GM19463 (cell line): Measurements from ENCODE around the gene TMEM179B.
"Not testable (repeated sequence)": the region's sequence is repeated elsewhere in the genome, so short reads cannot be mapped to it uniquely, and the experiment has no call there.

Experiments used
- ATAC-seq: cut with Tn5 transposase; IDR thresholded peaks from one replicate; pipeline ENCODE4 v1.9.1; 2021; ENCODE audit warnings: mild to moderate bottlenecking, moderate library complexity; ENCODE audit not compliant: unreplicated experiment

TMEM179B gene

DNA sequence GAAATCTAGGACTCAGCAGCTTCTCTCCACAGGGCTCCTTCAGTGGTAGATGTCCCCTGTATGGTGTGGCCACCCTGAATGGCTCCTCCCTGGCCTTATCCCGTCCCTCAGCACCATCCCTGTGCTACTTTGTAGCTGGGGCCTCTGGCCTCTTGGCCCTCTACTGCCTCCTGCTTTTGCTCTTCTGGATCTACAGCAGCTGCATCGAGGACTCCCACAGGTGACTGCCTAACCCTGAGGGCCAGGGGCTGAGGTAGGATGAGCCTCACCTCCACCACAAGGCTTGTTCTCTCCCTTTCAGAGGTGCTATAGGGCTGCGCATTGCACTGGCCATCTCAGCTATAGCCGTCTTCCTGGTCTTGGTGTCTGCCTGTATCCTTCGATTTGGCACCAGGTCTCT lies 1.8 kb downstream of the TMEM179B start:
- ATAC-seq: no peak

DNA sequence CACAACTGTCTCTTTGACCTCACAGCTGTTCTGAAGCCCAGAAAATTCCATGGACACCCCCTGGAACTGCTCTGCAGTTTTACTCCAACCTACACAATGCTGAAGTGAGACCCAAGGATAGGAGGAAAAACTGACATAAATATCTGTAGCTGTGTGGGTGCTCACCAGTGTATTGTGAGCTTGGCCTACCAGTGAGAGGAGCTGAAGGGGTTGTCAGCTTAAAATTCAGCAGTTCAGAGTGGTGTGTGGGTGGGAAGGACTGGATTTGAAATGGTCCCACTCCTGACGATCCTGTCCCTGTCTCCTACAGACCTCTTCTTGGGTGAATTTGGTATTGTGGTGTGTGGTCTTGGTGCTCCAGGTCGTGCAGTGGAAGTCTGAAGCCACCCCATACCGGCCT lies 2.4 kb downstream of the TMEM179B start:
- ATAC-seq: no peak

DNA sequence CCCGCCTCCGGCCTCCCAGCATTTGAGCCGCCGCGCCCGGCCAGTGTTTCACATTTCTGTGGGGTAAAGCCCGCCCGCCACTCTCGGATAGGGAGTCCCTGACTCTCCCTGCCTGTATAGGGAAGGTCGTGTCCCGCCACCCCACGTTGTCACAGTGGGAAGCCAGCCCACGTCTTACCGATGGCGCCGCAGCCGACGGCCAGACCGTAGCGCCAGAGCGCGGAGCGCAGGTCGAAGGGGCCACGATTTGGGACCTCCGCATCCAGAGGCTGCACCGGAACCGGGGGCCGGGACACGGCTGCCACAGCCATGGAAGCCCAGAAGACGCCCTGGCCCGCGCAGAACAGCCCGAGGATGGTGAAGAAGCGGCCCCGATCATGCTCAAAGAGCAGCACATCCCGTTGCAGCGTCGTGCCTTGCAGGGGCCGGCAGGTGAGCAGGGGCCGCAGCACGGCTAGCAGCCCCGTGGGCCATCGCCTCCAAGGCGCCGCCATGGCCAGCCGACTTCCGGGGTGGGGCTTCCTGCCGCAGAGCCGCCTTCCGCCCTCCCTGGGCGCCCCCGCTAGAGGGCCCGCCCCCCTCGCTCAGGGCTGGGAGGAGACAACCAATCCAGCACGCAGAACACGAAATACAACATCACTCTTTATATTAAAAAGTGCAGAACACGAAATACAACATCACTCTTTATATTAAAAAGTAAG lies 4.4 kb downstream of the TMEM179B start, which contains the start of gene TMEM223:
Gene TMEM223, minus strand, starts transcription at position 506 of the 701 bp plus-strand sequence. Its CDS starts 12 bp downstream, at position 494.
- peak; percentile 72 for ATAC-seq

DNA sequence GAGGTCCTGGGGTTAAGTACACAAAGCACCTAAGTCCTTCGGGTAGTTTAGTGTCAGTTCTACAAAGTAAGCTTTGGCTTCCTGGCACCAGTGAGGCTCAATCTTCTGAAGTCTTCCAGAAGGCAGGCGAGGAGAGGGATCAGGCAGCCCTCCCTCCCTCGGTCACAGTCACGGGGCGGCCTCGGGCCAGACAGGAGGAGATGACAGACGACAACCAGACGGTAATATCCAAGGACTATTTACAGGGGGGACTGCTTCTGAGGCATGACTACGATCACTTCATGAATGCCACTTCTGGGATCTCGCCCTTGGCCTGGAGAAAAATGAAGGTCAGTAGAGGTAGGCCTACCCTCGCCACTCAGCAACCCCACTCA lies 5.0 kb downstream of the TMEM179B start:
- ATAC-seq: no peak

DNA sequence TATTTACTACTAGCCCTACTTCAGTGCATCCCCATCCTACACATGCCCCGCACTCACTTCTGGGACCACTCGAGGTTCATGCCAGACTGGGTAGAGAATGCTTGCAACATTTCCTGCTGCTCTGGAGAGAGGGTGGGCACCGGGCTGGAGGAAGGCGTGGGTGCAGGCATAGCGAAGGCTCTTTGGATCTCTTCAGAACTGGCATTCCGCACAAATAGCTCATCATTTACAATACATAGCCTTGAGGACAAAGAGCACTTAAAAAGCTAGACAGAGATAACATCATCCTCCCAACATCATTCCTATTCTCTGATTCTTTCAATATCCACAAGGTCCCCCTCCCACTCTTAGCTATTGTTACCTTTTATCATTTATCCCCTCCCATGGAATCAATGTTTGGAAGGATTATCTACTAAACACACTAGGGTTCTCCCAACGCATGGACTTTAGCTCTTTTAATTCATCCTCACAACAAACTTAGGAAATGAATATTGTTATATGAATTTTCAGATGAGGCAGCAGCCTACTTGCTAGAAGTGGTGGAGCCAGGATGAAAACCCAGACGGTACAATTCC lies 7.1 kb downstream of the TMEM179B start:
- ATAC-seq: no peak

DNA sequence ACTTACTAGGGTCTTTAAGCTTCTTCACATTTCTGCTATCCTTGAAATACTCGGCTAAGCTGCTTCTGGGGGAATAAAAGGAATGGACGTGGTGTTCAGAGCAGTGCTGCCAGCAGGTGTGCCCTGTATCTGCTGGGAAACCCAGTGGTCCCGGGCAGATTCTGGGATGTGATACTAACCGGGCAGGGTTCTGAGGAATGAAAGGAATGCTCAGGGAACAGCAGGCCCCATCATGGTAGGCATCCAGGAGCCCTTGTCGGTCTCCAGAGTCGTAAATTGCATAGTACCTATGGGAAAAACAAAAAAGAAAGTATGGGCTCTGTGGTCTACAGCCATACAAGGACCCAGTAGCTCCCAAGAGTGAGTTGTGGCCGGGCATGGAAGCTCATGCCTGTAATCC lies 9.1 kb downstream of the TMEM179B start:
- no peak for ATAC-seq

DNA sequence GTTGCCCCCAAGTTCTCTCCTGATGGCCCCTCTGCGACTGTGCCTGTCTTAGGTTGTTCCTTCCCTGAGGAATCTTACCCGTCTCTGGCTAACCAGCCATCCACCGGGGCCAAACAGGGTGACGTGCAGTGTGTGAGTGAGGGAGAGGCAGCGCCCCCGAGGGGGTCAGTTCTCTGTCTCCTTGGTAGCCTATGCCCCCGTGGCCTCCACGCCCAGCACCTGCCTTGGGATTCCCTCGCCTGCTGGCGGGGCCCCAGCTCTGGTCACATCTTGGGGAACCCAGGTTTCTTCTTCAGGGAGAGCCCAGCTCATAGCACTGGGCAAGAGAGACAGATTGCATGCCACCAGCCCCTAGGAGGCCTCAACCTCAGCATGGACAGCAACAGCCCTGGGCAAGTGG lies 12.3 kb downstream of the TMEM179B start:
- ATAC-seq: no peak

- no peak for ATAC-seq
These were observed 13.9 kb downstream of the TMEM179B start for GRCh38 chr11:62801071-62801470.

DNA sequence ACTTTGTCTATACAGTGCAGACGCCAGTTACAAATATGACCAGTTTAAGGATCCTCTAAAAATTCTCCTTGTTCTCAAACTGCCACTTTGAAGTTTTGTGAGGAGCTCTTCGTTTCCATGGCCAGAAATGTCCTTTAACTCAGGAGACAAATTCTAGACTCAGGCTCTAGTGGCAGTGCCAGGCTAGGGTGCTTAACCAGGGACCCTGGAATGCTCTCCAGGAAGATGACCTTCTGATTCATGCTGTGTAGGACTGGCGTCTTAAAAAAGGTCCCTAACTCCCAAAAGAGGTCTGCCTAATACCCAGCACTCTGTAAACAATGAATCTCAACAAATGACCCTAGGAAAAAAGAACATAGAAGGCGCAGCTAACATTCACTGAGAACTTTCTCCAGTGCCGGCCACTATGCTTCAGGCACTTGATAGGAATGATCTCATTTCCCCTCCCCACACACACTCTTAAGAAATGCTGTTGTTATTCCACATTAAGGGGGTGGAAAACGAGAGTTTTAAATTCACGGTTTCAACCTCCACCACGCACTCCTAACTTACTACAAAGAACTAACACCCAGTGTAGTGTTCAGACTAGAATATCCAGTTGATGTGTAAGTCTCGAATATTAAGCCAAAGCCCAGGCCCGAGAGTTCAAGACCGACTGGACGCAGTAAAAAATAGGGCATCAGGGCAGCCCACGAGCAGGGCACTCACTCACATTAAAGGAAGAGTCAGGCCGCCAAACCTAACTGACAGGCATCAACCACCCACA lies 17.3 kb downstream of the TMEM179B start:
- ATAC-seq: peak; percentile 2

DNA sequence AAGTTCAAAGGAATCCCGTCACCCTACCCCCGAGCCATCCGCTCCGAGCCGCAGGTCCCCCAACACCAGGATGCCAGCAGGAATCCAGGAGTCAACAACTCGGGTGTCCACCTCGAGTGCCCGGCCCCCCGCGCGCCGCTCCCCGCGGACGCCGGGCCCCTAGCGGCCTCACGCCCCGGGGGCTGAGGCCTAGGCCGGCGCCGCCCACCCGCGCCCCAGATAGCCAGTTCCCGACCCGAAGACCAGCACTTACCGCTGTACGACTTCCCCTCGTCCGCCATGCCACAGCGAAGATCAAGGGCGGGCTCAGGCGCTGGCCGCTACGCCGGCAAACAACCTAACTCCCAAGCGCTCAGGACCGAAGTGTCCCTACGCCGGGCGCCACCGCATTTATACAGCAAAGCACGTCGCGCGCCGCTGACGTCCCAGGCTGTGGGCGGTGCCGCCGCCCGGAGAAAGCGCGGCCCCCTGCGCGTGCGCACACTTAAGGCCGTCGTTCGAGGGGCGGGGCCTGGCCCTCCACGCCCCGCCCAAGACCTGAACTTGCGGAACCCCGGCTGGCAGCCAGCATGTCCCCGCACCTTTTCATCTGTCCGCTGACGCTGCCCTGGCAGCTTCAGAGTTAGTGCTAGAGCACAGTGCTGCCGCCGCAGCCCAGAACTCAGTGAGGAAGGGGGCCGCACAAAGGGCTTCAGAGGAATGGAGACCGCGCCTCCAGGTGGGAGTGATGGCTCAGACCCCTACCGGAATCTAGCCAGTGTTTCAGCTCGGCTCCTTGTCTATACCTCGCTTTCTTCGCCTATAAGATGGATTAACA lies 18.1 kb downstream of the TMEM179B start, which contains the start of gene NXF1:
Gene NXF1, minus strand, starts transcription at position 365 of the 817 bp plus-strand sequence. Its CDS starts 84 bp downstream, at position 281.
- peak; percentile 78 for ATAC-seq

DNA sequence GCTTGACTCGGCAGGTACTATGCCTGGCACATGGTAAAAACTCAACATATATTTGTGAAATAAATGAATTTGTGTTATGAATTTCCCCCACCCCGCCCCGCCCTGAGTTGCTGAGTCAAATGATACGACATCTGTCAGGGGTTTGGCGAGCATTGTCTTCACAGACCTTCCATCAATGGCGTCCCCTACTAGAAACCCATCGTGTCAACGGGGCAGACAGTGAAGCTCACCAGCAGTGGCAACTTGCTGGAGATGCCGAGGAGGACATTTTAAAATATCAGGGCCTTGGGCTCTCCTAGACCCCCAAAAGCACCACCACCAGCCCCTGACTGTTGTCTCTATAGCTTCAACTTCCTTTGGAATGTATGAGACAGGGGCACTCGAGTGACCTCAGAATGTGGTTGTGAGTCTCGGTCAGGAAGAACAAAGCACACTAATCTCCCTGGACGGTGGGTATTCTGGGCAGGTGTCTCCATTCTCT lies 18.8 kb downstream of the TMEM179B start:
- no peak for ATAC-seq

DNA sequence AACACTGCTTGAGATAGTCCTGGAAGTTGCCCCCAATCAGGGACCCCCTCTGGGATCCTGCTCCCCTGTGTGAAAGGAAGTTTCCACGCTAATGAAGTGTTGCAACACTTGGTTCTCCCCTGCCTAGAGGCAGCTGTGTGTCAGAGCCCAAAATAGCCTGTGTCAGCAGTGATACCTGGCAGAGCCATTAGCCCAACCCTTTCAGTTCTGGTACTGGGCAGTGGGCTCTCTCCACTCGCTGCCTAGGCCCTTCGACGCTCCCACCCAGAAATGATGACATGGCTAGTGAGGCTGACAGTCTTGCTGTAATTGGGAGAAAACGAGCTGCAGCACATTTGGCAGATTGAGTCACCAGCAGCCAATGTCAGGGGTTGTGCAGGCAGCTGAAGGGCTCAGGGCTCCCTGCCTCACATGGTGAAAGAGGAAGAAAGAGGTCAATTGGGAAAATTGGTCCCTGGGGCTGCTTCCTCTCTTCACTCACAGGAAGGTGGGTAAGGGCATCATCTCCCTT lies 19.5 kb downstream of the TMEM179B start:
- ATAC-seq: no peak

DNA sequence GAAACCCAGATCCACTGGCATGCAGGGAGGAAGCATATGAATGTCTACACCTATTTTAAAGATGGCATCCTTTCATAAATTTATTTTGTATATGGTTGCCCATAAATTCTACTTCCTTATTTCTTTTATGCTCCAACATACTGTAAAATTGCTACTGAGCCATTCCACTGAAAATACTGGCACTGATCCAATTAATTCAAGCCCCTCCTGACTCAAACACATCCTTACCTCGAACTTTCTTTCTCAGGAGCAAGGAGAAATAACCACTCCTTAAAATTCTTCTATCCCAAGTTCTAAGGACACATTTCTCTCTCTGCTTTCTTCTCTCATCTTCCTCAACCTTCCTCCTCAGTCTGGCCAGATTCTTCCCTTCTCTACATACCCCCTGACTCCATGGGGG lies 23.5 kb downstream of the TMEM179B start:
- ATAC-seq: no peak

- ATAC-seq: no peak
These were observed 24.5 kb downstream of the TMEM179B start for GRCh38 chr11:62811659-62812058.

DNA sequence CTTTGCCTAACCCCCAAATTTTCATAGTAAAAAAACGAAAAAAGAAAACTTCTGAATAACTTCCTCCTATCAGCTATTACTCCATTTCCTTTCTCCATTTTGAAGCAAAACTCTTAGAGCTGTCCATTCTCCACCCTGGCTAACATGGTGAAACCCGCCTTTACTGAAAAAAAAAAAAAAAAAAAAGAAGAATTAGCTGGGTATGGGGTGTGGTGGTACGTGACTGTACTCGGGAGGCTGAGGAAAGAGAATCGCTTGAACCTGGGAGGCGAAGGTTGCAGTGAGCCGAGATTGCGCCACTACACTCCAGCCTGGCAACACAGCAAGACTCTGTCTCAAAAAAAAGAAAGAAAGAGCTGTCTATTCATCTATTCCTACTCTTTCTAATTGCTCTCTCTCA lies 29.4 kb downstream of the TMEM179B start:
- no peak for ATAC-seq

- ATAC-seq: no peak
These were observed 29.9 kb downstream of the TMEM179B start for GRCh38 chr11:62817129-62817528.

DNA sequence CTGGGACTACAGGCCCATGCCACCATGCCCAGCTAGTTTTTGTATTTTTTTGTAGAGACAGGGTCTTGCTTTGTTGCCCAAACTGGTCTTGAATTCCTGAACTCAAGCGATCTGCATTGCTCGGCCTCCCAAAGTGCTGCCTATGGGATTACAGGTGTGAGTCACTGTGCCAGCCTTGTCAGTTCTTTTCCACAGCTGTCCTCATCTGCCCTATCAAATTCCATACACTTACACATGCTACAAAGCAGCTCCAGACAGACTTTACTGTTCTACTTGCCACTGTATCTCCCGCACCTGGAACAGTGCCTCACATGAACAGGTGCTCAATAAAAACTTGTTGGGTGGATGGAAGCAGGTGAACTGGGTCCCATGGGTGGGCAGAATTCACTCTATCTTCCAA lies 36.5 kb downstream of the TMEM179B start:
- no peak for ATAC-seq

GRCh38 chr11:62828130-62828529 lies 40.9 kb downstream of the TMEM179B start:
- ATAC-seq: not testable (repeated sequence)

GRCh38 chr11:62830904-62831519 lies 43.8 kb downstream of the TMEM179B start:
- no peak for ATAC-seq
